GM11168 (cell line): ENCODE measurements around the gene SIAH2.

Experiments
- in situ Hi-C: fragments of 300-500 bp; cut with MboI; formaldehyde crosslinking; loops from one replicate; pipeline ENCODE4 v1.12.0; 2022; ENCODE audit warnings: low sequenced_read_pairs; ENCODE audit not compliant: unreplicated experiment

Gene SIAH2

DNA sequence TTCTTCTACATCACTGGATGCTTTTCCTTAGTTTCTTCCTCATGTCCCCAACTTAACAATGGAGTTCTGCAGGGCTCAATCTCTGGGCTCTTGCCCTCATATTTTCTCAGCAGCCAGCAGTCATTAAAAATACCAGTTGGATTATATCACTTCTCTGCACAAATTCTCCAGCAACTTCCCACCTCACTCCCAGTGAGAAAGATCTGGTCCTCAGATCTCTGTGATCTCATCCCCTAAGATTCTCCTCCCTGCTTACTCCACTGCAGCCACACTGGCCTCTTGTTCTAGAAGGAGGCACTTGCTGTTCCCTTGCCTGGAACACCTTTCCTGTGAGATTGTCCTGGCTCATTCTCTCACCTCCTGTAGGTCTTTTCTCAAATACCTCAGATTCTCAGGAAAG lies 65.3 kb downstream of the SIAH2 start:
- in situ Hi-C loops = no loop called here

DNA sequence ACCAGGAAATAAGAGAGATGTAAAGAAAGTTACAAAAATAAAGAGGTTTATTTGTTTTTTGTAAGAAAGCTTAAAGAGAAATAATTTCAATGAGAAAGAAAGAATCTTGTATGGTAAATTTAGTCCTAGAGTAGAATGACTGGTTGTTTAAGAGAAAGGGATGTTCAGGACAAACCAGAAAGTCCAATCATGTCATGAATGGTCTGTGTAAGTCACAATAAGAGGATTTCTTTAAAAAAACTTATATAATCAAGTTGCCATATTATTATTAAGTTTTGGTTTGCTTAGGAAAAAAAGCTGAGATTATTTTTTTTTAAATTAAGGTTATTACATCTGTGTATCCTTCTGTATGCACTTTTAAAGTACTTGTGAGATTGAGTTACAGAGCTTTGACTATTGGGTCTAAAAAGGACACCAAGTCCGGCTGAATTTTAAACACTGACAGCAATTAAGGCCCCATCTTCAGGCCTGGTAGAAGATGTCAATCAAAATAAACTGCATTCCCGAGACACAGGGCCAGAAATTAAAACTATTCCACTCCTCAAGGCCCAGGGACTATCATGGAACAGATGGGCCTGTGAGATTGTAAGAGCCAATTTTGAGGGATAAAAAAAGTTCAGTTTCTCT lies 71.4 kb downstream of the SIAH2 start:
- in situ Hi-C loops = no loop called here
